GM21737 (cell line): ENCODE data around the gene ENG.

Experiments used
- ATAC-seq: cut with Tn5 transposase; IDR thresholded peaks from one replicate; pipeline ENCODE4 v1.9.1; 2021; ENCODE audit warnings: mild to moderate bottlenecking, moderate library complexity; ENCODE audit not compliant: unreplicated experiment

The ENG gene

DNA sequence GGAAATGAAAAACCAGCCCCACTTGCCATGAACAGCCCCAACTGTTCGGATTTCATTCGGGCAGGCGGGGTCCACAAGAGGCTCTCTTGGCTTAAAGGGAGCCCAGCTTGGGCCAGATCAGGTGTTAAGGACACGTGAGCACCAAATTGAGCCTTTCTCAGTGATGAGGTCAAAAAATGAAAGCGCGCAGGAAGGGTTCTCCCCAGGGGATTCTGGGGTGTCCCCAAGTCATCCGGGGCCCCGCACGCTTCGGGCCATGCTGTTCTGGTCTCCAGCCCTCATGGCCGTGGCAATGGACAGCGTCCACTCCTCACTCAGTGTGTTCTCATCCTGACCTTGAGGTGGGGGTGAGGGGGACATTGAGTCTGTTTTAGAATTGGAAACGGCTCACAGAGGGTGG, 12.1 kb upstream of the ENG start:
- ATAC-seq: no peak

DNA sequence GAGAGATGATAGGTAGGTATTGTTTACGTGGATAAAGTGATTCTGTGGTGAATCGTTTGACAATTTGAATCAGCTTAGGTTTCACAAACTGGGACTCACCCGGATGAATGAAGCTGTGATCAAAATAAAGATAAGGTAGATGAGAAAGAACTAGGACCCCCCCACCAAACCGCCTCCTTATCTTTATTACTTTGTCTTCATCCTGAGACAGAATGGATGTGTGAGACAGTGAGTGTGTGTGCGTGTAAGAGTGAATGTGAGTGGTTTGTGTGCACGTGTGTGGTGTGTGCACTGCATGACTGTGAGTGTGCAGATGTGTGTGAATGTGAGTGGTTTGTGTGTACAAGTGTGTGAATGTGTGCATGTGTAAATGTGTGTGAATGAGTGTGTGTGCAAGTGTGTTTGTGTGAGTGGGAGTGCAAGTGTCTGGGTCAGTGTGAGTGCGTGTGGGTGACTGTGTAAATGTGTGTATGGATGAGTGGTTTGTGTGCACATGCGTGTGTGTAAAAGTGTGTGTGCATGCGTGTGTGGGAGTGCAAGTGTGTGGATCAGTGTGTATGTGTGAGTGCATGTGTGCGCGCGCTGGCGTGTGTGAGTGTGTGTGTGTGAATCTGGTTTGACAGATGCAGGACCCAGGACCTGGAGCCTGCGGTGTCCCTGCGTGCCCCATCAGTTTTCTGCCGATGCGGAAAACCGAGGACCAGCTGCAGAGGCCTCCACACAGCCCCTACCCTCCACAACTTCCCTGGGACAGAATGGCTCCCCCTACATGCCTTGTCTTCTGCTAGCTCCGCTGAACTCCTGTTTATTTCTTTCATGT, 11.4 kb upstream of the ENG start:
- no peak for ATAC-seq

DNA sequence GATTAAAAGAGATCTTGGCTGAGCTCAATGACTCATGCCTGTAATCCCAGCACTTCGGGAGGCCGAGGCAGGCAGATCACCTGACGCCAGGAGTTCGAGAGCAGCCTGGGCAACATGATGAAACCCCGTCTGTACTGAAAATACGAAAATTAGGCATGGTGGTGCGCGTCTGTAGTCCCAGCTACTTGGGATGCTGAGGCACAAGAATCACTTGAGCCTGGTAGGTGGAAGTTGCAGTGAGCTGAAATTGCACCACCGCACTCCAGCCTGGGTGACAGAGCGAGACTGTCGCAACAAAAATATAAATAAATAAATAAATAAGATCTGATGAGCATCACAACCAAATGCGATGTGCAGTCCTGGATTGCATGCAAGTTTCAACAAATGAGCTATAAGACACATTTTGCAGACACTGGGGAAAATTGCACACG, 8.7 kb upstream of the ENG start:
- no peak for ATAC-seq

DNA sequence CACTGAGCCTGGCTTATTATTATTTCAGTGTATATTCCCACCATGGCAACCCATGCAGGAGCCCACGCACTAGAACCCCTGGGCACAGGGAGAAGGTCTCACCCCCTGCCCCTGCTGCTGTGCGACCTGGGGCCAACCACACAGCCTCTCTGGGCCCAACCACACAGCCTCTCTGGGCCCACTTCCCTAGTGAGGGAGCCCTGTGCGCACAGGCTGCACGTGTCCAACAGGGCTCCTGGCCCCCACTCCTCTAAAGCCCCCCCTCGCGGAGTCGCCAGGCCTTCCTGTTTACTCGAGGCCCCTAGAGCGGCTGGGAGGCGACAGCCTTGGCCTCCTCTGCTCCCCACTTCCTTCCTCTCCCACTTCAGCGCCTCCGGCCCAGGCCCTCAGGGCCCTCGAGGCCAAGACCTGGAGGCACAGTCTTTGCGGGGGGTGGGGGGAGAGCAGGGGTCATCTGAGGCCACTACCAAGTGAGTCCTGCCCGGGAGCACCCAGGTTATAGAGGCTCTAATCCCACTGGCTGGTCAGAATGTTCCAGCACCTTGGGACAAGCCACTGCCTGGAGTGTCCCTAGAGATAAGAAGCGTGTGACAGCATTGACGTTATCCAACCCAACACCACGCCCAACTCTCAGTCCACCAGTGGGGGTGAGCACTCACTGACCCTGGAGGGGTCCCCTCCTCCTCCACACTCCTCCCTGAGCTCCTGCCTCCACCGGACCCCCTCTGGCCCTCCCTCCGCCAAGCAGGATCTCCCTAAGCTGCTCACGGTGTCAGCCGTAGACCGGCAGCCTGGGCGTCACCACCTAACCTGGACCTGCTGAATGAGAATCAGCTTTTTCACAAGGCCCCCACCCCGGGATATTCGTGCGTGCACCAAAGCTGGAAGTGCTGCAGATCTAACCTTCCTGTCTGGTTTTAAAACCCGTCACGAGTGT, 7.9 kb upstream of the ENG start:
- no peak for ATAC-seq

DNA sequence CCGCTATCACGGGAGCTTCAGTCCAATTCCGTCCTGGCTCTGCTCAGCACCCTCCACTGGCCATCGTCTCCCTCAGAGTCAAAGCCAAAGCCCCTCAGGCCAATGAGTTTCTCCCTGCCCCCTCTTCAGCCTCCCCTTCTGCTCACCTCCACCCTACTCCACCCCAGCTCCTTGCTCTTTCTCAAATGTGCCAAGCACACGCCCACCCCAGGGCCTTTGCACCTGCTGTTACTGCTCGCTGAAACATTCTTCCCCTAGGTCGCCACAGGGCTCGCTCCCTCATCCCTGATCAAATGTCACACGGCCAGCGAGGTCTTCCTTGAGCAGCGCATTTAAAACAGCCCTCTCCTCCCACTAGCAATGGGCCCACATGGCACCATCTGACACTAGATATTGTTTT, 6.3 kb upstream of the ENG start:
- ATAC-seq: no peak

DNA sequence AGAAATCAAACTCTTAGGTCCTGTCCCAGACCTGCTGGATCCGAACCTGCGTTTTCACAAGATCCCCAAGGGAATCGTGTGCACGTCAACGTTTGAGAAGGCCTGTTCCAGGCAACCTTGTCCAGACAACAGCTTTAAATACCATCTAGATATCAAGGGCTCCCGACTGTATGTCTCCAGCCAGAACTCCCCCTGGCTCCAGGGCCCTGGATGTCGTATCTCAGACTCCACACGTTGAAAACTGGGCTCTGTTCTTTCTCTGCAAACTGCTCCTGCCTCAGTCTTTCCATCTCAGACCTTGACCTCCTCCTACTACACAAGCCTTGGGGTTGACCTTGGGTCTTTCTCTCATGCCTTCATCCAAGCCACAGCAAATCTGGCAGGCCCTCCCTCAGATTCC, 5.8 kb upstream of the ENG start:
- no peak for ATAC-seq

DNA sequence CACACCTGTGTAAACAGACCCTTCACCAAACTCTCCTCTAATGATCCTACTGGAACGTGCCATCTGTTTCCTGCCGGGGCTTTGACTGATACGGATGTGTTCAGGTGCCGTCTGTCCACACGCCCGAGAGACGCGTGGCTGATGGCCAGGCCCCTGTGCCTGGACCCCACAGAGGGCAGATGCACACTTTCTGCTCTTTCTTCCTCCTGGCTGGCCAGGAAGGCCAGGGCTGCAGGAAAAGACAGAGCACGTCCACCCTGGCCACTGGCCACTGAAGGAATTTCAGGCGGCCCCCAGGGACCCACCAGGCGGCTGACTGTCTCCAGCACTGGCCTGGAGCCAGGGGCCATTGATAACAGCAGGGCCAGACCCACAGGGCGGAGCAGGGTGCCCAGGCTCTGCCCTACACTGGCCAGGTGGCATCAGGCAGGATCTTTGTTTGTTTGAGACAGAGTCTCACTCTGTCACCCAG, 3.6 kb upstream of the ENG start:
- no peak for ATAC-seq

DNA sequence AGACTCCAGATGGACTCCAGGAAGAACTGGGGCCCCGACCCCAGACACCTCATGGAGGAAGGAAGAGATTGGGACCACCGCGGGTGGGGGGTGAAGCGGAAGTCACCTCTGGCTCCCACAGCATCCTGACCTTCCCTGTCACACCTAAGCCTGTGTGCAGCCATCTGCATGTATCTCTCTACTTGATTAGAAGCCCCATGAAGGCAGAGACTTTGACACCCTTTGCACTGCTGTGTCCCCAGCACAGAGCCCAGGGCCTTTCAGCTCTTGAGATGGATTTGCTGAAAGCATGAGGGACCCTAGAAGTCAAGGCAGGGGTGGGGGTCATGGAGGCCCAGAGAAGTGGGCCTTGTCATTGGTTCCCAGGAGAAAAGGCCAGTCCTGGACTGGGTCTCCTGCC, 2.8 kb upstream of the ENG start:
- ATAC-seq: no peak

DNA sequence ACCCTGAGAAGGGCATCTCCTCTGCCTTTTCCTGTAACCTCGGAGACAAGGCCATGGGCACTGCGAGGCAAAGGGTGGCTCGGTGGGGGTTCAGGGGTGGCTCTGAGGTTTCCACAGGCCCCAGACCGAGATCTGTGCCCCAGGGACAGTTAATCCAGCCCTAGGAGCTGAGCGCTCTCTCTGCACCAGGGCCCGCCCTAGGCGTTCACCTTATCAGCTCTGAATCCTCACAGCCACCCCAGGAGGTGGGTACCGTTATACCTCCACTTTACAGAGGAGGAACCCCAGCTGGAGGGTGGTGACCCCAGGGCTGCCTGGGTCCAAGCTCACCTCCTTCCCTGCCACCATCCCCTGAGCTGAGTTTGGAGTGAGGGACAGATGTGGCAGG, 2.3 kb upstream of the ENG start:
- ATAC-seq: no peak

DNA sequence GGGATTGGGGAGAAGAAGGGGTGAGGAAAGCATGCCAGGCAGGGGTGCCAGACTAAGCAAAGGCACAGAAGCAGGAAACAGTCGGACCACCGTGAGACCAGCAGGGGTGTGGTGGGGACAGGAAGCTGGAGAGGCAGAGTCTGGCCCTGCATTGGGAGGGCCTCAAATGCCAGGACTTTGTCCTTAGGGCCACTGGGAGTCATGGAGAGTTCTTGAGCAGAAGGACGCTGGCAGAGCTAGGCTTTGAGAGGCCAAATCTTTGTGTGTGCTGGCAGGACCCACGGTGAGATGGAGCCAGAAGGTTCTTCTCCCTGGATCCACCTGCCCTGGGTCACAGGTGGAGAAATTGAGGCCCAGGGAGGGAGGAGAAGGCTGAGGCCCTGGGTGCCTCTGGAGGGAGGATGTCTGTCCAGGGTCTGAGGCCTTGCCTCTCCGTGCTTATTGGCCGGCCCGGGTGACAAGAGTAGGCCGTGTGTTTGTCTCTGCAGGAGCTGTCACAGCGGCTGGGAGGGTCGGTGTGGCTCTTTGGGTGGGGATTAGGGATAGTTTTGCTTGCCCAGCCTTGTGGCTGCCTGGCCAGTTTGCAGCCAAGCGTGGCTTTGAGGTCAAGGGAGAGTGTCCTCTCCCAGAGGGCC, 1.8 kb upstream of the ENG start:
- ATAC-seq: no peak

DNA sequence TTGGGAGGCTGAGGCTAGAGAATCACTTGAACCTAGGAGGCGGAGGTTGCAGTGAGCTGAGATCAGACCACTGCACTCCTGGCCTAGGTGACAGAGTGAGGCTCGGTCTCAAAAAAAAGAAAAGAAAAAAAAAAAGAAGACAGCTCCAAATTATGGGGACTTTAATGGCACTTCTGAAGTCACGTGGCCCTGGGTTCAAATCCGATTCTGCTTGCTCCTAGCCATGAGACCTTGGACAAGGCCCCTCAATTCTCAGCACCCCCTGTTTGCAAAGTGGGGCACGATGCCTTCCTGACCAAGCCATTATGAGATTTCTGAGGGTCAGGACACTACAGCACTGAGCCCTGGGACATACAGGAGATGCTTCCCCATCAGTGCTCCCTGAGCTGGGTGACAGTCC, 1.1 kb upstream of the ENG start:
- ATAC-seq: no peak

DNA sequence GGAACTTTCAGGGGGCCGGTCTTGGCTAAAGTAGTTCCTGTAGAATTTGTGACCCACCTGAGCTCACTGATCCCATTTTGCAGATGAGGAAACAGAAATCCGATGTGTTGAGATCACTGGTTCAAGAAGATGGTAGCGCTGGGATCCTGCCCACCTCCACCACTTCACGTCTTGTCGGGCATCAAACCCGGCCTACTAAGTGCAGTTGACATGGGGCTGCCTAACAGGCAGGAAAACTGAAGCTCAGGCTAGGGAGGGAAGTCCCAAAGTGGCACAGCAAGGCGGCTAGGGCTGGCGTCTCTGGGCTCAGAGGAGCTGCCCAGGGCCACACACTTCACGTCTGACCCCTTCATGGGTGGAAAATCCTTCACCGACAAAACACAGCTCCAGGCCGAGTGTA, 502 bp upstream of the ENG start:
- no peak for ATAC-seq

DNA sequence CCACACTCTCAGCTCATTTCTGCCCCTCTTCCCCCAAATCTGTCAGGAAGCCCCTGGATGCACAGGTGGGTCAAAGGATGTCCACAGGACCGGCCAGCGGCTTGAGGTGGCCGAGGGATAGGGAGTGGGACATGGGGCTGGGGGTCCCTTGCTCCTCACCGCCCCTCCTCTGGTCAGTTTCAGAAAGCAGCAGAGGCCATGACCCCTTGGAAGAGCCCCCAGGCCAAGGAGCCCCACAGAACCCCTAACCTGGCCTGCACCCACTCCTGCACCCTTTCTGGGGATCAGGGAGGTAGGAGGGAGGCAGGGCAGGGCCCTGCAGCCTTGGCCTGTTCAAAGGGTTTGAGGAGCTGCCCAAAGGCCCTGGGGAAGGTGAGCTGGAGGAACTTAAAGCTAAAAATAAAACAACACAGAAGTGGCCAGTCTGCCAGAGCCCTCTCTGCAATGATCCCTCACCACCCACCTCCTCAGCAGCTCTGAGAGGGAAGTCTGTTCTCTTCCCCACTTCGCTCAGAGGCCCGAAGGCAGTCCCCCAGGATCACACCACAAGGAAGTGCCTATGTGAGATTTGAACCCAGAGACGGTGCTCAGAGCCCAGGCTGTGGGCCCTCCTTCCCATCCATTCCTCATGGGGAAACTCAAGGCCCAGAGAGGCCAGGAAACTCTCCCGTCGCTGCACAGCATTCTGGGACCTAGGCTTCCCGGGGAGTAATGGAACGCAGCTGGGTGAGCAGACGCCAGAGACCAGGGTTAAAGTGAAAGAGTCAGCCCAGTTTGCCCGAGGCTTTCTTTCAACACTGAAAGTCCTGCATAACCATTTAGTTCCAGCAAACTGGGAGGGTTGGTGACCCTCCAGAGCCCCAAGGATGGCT, 910 bp downstream of the ENG start:
- ATAC-seq: no peak

DNA sequence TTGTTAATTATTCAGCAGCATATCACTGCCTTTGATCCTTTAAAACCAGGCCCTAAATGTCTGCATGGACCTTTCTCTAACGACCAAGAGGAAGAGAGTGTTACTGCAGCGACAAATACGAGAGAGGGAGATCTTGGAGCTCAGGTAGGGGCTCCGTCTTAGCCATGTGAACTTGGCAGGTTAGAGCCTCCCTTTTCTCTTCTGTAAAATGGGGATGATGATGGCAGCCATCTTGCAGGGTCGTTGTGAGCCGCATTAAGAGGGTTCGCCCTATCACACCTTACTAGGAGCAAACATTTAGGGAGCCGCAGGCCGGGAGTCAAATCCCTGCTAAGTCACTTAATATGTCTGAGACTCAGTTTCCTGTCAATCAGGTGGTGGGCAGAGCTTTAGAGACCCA, 1.6 kb downstream of the ENG start:
- ATAC-seq: no peak

DNA sequence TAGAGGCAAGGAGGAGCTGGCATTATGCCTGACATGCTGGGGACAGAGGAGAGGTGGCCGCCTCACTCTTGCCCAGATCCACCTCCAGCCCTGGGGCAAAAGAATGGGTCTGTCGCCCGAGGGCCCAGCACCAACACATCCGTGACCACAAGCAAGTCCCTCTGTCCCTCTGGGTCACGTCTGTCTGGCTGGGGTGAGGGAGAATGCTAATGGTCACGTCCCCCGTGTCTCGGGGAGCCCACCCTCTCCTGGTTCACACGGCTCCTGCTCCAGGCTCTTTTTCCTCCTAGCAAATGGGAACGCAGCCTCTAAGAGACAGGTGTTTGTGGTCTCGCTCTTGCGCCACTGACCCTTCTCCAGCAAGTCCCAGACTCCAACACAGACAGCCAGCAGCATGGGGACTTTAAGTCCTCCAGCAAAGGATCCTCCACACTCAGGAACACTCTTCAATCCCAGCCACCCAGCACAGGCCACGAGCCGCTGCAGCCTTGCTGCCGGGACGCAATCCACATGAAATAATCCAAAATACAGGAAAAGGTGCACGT, 4.1 kb downstream of the ENG start:
- no peak for ATAC-seq

DNA sequence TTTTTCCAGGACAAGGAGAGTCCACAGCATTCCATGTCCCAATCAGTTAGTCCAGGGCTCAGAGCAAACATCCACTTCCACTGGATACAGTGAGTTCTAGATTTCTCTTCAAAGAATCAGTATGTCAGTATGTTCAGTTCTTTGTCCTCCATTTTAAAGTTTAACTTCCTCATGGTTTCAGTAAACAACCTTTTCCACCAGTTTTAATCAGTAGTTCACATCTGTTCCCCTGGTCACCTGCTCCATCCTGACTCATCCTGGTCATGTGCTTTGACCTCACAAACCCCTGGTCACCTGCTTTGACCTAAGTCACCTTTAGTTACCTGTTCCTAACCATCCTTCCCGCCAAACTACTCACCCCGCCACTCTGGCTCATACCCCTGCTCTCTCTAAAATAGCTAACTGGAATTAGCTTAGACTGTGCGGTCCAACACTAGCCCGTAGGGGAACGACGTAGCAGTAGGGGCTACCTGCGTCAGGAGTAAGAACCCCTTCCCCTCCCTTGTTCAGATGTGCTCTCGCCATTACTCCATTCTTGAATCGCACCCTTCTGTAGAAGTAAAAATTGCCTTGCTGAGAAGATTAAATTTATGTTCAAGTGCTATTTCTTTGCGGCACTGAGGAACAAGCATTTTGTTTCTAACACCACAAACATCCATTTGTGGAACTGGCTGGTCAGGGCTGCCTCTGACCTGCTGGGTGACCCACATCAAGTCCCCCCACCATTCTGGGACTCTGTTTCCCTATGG, 5.5 kb downstream of the ENG start:
- no peak for ATAC-seq

DNA sequence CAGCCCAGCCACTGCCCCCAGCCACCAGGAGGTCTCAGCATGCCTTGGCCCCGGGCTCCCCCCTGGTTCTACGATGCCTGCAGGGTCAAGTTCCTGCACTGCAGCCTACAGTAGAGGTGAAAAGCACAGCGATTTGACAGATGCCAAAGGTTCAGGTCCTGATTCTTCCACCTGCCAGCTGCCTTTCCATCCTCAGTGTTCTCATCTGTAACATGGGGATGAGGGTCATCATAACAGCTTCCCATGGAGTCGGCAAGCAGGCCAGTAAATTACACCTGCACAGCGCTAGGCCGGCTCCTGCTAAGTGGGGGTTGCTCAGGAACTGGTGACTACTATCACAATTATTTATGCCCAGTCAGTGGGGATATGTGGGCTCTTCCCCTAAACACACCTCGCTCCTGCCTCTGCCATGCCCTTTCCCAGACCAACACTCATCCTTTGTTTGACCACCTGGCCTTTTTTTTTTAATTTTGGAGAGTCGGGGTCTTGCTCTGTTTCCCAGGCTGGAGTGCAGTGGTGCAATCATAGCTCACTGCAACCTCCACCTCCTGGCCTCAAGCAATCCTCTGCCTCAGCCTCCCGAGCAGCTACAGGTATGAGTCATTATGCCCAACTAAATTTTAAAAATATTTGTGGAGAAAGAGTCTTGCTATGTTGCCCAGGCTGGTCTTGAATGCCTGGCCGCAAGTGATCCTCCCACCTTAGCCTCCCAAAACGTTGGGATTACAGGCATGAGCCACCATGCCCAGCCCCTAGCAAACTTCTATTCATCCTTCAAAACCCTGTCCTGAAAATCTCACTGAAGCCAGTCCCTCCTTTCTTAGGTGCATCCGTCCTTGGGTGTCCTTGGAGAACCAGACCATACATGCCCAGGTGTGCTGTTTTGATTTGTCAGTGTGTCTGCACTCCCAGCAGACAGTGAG, 6.4 kb downstream of the ENG start:
- no peak for ATAC-seq

DNA sequence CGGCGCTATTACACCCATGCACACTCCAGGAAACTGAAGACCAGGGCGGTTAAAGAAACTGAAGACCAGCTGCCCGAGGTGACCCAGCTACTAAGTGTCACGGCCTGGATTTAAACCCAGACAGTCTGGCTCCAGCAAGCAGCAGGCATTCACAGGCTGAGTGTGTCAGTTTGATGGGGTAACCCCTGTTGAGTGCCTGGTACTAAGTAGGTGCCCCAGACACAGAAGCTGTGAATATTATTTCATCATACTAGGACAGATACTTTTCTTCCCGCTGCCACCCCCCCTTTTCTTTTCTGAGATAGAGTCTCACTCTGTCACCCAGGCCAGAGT, 7.3 kb downstream of the ENG start:
- no peak for ATAC-seq
